Endothelial cell of umbilical vein (primary cell): ENCODE data around the gene GPATCH2. TPM values are rescaled to one million over a fixed set of nuclear protein-coding genes. Genes with fewer than 3 reads are reported as not detected.

ENCODE experiments used
- BruUV-seq: library from RNA; stranded (reverse); fragments of 400-500 nt; replicated peaks from 2 replicates; lab custom pipeline; 2021; lab: Mats Ljungman, UMichigan
- CTCF ChIA-PET: fragments of 300-600, 350-600 bp; sonication (Branson Sonifier 250); formaldehyde crosslinking; loops from one replicate; lab custom pipeline; 2021; ENCODE audit warnings: antibody characterized with exemption, inconsistent platforms; lab: Charles Lee
- POLR2A ChIA-PET: fragments of 300-600, 350-600 bp; sonication (Branson Sonifier 250); formaldehyde crosslinking; loops from one replicate; lab custom pipeline; 2021; ENCODE audit warnings: antibody characterized with exemption, inconsistent platforms; lab: Charles Lee
- DNase-seq: peaks from one replicate; pipeline ENCODE4 v3.0.0-alpha.2; 2011; ENCODE audit warnings: low read depth, low spot score
- FAIRE-seq: peaks from 2 replicates; lab custom pipeline; 2011; peaks lifted over from hg19 to GRCh38; lab: Jason Lieb, UNC
- H2AFZ ChIP-seq: 2 replicates; pipeline ENCODE4 v1.6.0; 2012; ENCODE audit warnings: low read depth, low read length, control low read depth, inconsistent platforms
- H3K27ac ChIP-seq: 2 replicates; pipeline ENCODE4 v1.5.1; 2011; ENCODE audit warnings: low read depth, mild to moderate bottlenecking, control low read depth, low read length, moderate library complexity; ENCODE audit not compliant: insufficient read depth
- H3K27me3 ChIP-seq, 2 experiments: 2 replicates each; pipeline versions ENCODE4 v1.6.0 to v1.6.1; 2011; ENCODE audit warnings: low read length in 2 of 2, mixed read lengths in 1 of 2; ENCODE audit not compliant: control insufficient read depth in 2 of 2, insufficient read depth in 2 of 2
- H3K36me3 ChIP-seq, 2 experiments: 2 replicates in 1 of 2; 3 replicates in 1 of 2; pipeline ENCODE4 v1.5.1; 2011; ENCODE audit warnings: low read length in 2 of 2, mild to moderate bottlenecking in 1 of 2, moderate library complexity in 1 of 2; ENCODE audit not compliant: control insufficient read depth in 2 of 2, insufficient read depth in 2 of 2; ENCODE audit errors: extremely low read depth in 1 of 2
- H3K4me1 ChIP-seq: 3 replicates; pipeline ENCODE4 v1.5.1; 2011; ENCODE audit warnings: mild to moderate bottlenecking, low read length; ENCODE audit not compliant: control insufficient read depth, insufficient read depth; ENCODE audit errors: extremely low read depth
- H3K4me2 ChIP-seq: 2 replicates; pipeline ENCODE4 v1.6.1; 2011; ENCODE audit warnings: low read length, control low read depth, mixed read lengths; ENCODE audit not compliant: insufficient read depth
- H3K4me3 ChIP-seq, 3 experiments: fragments of 200-600 bp in 1 of 3; sonication (generic), shearing (Covaris generic) in 1 of 3; replicated peaks in 1 of 3; 2 replicates each; pipeline ENCODE4 v1.5.1; 2011 to 2016; ENCODE audit warnings: control low read depth in 3 of 3, low read length in 3 of 3, mild to moderate bottlenecking in 2 of 3, inconsistent platforms in 1 of 3, low read depth in 1 of 3, moderate library complexity in 1 of 3; ENCODE audit not compliant: insufficient read depth in 1 of 3
- H3K79me2 ChIP-seq: 2 replicates; pipeline ENCODE4 v1.6.0; 2012; ENCODE audit warnings: low read length, inconsistent platforms; ENCODE audit not compliant: control insufficient read depth, insufficient read depth
- H3K9ac ChIP-seq: replicated peaks from 2 replicates; pipeline ENCODE3; 2011; ENCODE audit warnings: low read length, control low read depth; ENCODE audit not compliant: insufficient read depth; ENCODE audit errors: extremely low read depth
- H3K9me1 ChIP-seq: replicated peaks from 3 replicates; pipeline ENCODE4 v1.6.0; 2011; ENCODE audit warnings: mild to moderate bottlenecking, low read length; ENCODE audit not compliant: control insufficient read depth, insufficient read depth; ENCODE audit errors: extremely low read depth
- H3K9me3 ChIP-seq: replicated peaks from 2 replicates; pipeline ENCODE4 v1.5.1; 2012; ENCODE audit warnings: low read length, inconsistent platforms; ENCODE audit not compliant: control insufficient read depth, insufficient read depth
- H4K20me1 ChIP-seq: replicated peaks from 2 replicates; pipeline ENCODE3; 2011; ENCODE audit warnings: mild to moderate bottlenecking, low read length; ENCODE audit not compliant: control insufficient read depth, insufficient read depth; ENCODE audit errors: extremely low read depth
- CTCF ChIP-seq, 2 donors: IDR thresholded peaks; 1 replicate in 1 of 2; 2 replicates in 1 of 2; pipeline ENCODE4 v1.5.1; 2011; ENCODE audit warnings: low read length in 2 of 2, mild to moderate bottlenecking in 2 of 2, moderate library complexity in 2 of 2, control low read depth in 1 of 2, inconsistent platforms in 1 of 2, low read depth in 1 of 2; ENCODE audit not compliant: insufficient read depth in 1 of 2; ENCODE audit errors: extremely low read depth in 1 of 2
- EZH2 ChIP-seq: IDR thresholded peaks from 2 replicates; pipeline ENCODE4 v1.6.1; 2012; ENCODE audit warnings: borderline replicate concordance, low read depth, mild to moderate bottlenecking, moderate library complexity, low read length, inconsistent platforms; ENCODE audit not compliant: severe bottlenecking
- FOS ChIP-seq: IDR thresholded peaks from 2 replicates; pipeline ENCODE4 v1.6.1; 2011; ENCODE audit warnings: mild to moderate bottlenecking, low read length, moderate library complexity, borderline replicate concordance; ENCODE audit not compliant: insufficient read depth
- GATA2 ChIP-seq: IDR thresholded peaks from 2 replicates; pipeline ENCODE4 v1.7.0; 2011; ENCODE audit warnings: low read depth, mild to moderate bottlenecking, moderate library complexity, mixed read lengths, low read length; ENCODE audit not compliant: insufficient read length, insufficient read depth
- JUN ChIP-seq: IDR thresholded peaks from 2 replicates; pipeline ENCODE4 v1.6.1; 2011; ENCODE audit warnings: borderline replicate concordance, low read depth; ENCODE audit not compliant: insufficient read length, insufficient read depth
- MYC ChIP-seq: IDR thresholded peaks from one replicate; pipeline ENCODE4 v1.6.1; 2011; ENCODE audit warnings: mild to moderate bottlenecking, low read depth, low read length
- POLR2A ChIP-seq: IDR thresholded peaks from 2 replicates; pipeline ENCODE4 v1.6.1; 2012; ENCODE audit warnings: low read depth, mild to moderate bottlenecking, control low read depth, low read length
- POLR2AphosphoS5 ChIP-seq: IDR thresholded peaks from 2 replicates; pipeline ENCODE4 v1.6.1; 2012; ENCODE audit warnings: low read depth, mild to moderate bottlenecking, control low read depth, low read length, moderate library complexity; ENCODE audit not compliant: insufficient read depth
- dilution Hi-C: fragments of 300-500 bp; cut with MboI; formaldehyde crosslinking; loops from one replicate; pipeline ENCODE4 v1.15.0; 2019; ENCODE audit warnings: low sequenced_read_pairs; ENCODE audit not compliant: extremely low pct_ligation_motif_present
- intact Hi-C: fragments of 100-400 bp; cut with micrococcal nuclease; formaldehyde crosslinking; loops from one replicate; pipeline ENCODE4 v1.10.0; 2022
- polyA plus RNA-seq, 4 experiments: library from polyadenylated mRNA; depleted of rRNA in 3 of 4; stranded (reverse) in 3 of 4; unstranded in 1 of 4; fragments of >200 nt; gene quantifications; 2 replicates each; pipeline versions ENCODE4 v1.2.1 to v1.2.3, GENCODE V29; 2011 to 2012; ENCODE audit warnings: missing spikeins in 1 of 4
- total RNA-seq: library from RNA; stranded (reverse); gene quantifications from 2 replicates; pipeline ENCODE4 v1.2.3, GENCODE V29; 2021
- TF ChIP-seq, protein P1 (sequence below): IDR thresholded peaks from 2 replicates; pipeline ENCODE4 v1.6.1; 2011; ENCODE audit not compliant: insufficient read depth, insufficient read length

GPATCH2 gene
- total and polyA plus RNA-seq, 2 donors (not counting 3 experiments of a cell fraction or from before 2014, with no cell fraction given), result 3.3 to 15.6 TPM

- Histone ChIP-seq H3K27me3 (no peaks in the 10 kb centered on the region), H3K4me2 (no peak overlapping the region), H3K4me1 (no peaks in the 10 kb centered on the region), H3K27ac (no peak overlapping the region), H2AFZ (no peak overlapping the region), H4K20me1 (no peaks in the 10 kb centered on the region), H3K79me2 (no peaks in the 10 kb centered on the region), H3K9ac (no peak overlapping the region), H3K9me3 (no peaks in the 10 kb centered on the region), H3K36me3 (no peaks in the 10 kb centered on the region), H3K9me1 (no peaks in the 10 kb centered on the region), H3K4me3 (no peak overlapping the region)
- ChIA-PET POLR2A (no interaction called here), CTCF (no interaction called here)
- intact Hi-C loops, result no loop called here
- FAIRE-seq (no peak), DNase-seq (no peak)
- dilution Hi-C loops, result no loop called here
- BruUV-seq, result no TSS peak
- TF ChIP-seq GATA2, result no peak
- no peak for TF ChIP-seq JUN
- TF ChIP-seq CTCF (IDR thresholded peaks at IDR 0.05; ENCODE audit: extremely low read depth in 1 of 2, insufficient read depth in 1 of 2, low read depth in 1 of 2, low read length in 2 of 2), result no peak
- no peak for TF ChIP-seq POLR2AphosphoS5
- TF ChIP-seq POLR2A, result no peak
- no peak for TF ChIP-seq FOS
- no peak for TF ChIP-seq EZH2
- no peak for TF ChIP-seq MYC
- TF ChIP-seq, protein P1, sequence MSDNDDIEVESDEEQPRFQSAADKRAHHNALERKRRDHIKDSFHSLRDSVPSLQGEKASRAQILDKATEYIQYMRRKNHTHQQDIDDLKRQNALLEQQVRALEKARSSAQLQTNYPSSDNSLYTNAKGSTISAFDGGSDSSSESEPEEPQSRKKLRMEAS, result no peak
Observed at GRCh38 chr1:217389895-217390294, 241.0 kb downstream of the GPATCH2 start.
